Smooth muscle cell of bladder (primary cell): ENCODE measurements around the gene PRRC2C. TPM values are rescaled to one million over a fixed set of nuclear protein-coding genes. Genes with fewer than 3 reads are reported as not detected.

Source experiments
- total RNA-seq: library from RNA; depleted of rRNA; stranded (reverse); fragments of >200 nt; gene quantifications from 2 replicates; pipeline ENCODE4 v1.2.3, GENCODE V29; 2014

Gene PRRC2C
- 26.2 and 34.9 TPM in 2 replicates for total RNA-seq

DNA sequence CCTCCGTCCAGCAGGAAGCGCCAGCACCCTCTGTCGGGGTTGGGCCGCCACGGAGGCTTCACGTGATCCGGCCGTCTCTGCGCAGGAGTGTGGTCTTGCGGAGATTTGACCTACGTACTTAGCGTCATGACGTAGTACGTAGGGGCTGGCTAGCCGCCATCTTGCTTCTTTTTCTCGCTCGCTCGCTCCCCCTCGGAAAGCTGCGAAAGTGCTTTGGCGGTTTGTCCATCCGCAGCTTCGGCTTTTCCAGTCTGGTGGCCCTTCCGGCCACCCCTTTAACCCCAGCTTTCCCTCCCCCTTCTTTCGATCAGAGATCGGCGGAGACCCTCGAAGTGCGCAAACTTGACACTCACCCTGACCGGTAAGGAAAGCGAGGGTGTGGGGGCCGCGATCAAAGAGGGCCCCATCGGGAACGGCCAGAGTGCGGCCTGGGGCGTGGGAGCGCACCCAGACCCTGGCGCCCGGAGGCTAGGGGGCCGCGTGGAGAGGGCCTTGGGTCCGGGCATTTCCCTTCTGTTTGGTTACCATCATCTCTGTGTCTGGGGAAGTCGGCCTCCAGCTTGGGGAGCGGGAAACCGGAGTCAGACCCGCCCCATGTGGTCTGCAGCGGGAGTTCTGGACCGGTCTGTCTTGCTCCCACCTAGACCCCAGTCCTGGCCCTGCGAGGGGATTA is at the start of gene PRRC2C:
Gene PRRC2C, plus strand, starts transcription at position 156 of the 673 bp plus-strand sequence. CDS start 26,559 bp downstream, outside the sequence.

DNA sequence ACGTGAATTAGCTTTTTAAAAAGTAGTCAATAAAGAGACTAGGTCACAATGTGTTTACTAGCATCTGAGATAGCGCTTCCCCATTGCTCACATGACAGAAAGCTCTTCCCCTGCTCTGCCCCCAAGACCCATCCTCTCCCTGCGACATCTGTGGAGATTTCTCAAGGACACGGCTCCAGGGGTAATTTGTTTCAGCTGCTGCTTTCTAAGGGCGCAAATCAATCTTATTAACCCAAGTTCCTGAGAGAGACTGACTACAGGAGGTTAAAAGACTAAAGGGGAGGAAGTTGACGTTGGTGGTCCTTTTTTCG is 136.8 kb downstream of the PRRC2C start, which contains the start of gene MYOCOS:
Gene MYOCOS, plus strand, starts transcription at position 92 of the 311 bp plus-strand sequence. CDS start 1,641 bp downstream, outside the sequence.

Other genes with a start within 250 kb of the PRRC2C start
- 0.14 and 0.37 TPM in 2 replicates for gene FMO1, start 237.0 kb upstream of the PRRC2C start, total RNA-seq
- 1.7 and 2.5 TPM in 2 replicates for gene FMO4, start 171.3 kb upstream of the PRRC2C start, total RNA-seq
- gene MYOCOS, start 136.7 kb downstream of the PRRC2C start, total RNA-seq: not detected in 2 replicates
- 0.14 and 0.74 TPM in 2 replicates for gene MYOC, start 167.2 kb downstream of the PRRC2C start, total RNA-seq